Left colon (tissue), 2 donors: Measurements from ENCODE around the gene NT5C3A. TPM values are rescaled to one million over a fixed set of nuclear protein-coding genes. Genes with fewer than 3 reads are reported as not detected.

Experiments used
- total RNA-seq, 2 donors: library from RNA; stranded (reverse); fragmentation: NEBNext Ultra II Directional; extraction: Animal tissue kit (Norgen Biotek cat#: 25700); gene quantifications; one replicate each; pipeline ENCODE4 v1.2.1, GENCODE V29; 2021
- donor health status: DM: no; HTN: no; CAD: no.
- donor health status: DM: yes; HTN: yes; CAD: no.

The NT5C3A gene
- total RNA-seq, 2 donors from 2014 or later, result 85.0 to 98.5 TPM

Other genes starting within 250 kb of the NT5C3A start
- 10 to 100 TPM; 22.2 to 25.7 TPM for gene KBTBD2, start 171.0 kb downstream of the NT5C3A start, total RNA-seq
- gene FKBP9, start 105.3 kb downstream of the NT5C3A start, total RNA-seq, result 100 to 1,000 TPM in 1 of 2 donors, 10 to 100 TPM in 1; 89.5 to 136 TPM
- 1 to 10 TPM; 9.5 to 9.9 TPM for gene RP9, start 46.6 kb upstream of the NT5C3A start, total RNA-seq
- 10 to 100 TPM in 1 of 2 donors, 1 to 10 TPM in 1; 7.9 to 11.0 TPM for gene BBS9, start 66.8 kb upstream of the NT5C3A start, total RNA-seq